Brain microvascular endothelial cell (primary cell): Measurements from ENCODE around the gene MAP4K3.

Source experiments
- DNase-seq: peaks from one replicate; pipeline ENCODE4 v3.0.0-alpha.2; 2020
- H3K27ac ChIP-seq: fragments of 250-450 bp; sonication (Bioruptor Pico); 2 replicates; pipeline ENCODE4 v1.5.1; 2020; ENCODE audit warnings: mild to moderate bottlenecking, moderate library complexity
- H3K27me3 ChIP-seq: fragments of 250-450 bp; sonication (Bioruptor Pico); replicated peaks from 2 replicates; pipeline ENCODE4 v1.5.1; 2020; ENCODE audit warnings: mild to moderate bottlenecking
- H3K36me3 ChIP-seq: fragments of 250-450 bp; sonication (Bioruptor Pico); replicated peaks from 2 replicates; pipeline ENCODE4 v1.5.1; 2020; ENCODE audit warnings: mild to moderate bottlenecking
- H3K4me3 ChIP-seq: 2 replicates; pipeline ENCODE4 v1.5.1; 2011; ENCODE audit warnings: low read depth, mild to moderate bottlenecking, control low read depth, low read length, moderate library complexity
- CTCF ChIP-seq: IDR thresholded peaks from 2 replicates; pipeline ENCODE4 v1.5.1; 2011; ENCODE audit warnings: low read depth, mild to moderate bottlenecking, moderate library complexity, low read length, control low read depth, inconsistent platforms; ENCODE audit errors: missing control alignments
- in situ Hi-C: cut with HindIII; loops from 2 replicates; pipeline ENCODE4 v1.10.0; 2017; ENCODE audit warnings: low sequenced_read_pairs, low pct_ligation_motif_present

The MAP4K3 gene

GRCh38 chr2:39281391-39281790 lies 155.7 kb downstream of the MAP4K3 start:
- no peak for TF ChIP-seq CTCF
- no peaks in the 10 kb centered on the region for H3K27me3 ChIP-seq
- no peak for DNase-seq
- no peak overlapping the region for H3K27ac ChIP-seq
- in situ Hi-C loops, result no loop called here
- H3K4me3 ChIP-seq, result no peak overlapping the region
- H3K36me3 ChIP-seq, result peaks cover 29% of the 10 kb centered on the region

GRCh38 chr2:39275016-39275415 lies 162.1 kb downstream of the MAP4K3 start:
- H3K27me3 ChIP-seq, result no peaks in the 10 kb centered on the region
- no peak for DNase-seq
- H3K27ac ChIP-seq, result no peak overlapping the region
- peaks cover 25% of the 10 kb centered on the region for H3K36me3 ChIP-seq
- H3K4me3 ChIP-seq, result no peak overlapping the region
- no peak for TF ChIP-seq CTCF
- in situ Hi-C loops, result no loop called here

- TF ChIP-seq CTCF, result no peak
Measured at GRCh38 chr2:39269941-39270340, 167.1 kb downstream of the MAP4K3 start.

GRCh38 chr2:39266916-39267434 lies 170.1 kb downstream of the MAP4K3 start:
- no peak for DNase-seq
- Histone ChIP-seq H3K4me3 (no peak overlapping the region), H3K27ac (no peak overlapping the region), H3K27me3 (no peaks in the 10 kb centered on the region), H3K36me3 (peaks cover 10% of the 10 kb centered on the region)
- in situ Hi-C loops, result no loop called here
- TF ChIP-seq CTCF, result no peak

More at GRCh38 chr2:39269941-39270340, 167.1 kb downstream of the MAP4K3 start:
- no peak overlapping the region for H3K27ac ChIP-seq
- H3K36me3 ChIP-seq, result peaks cover 8% of the 10 kb centered on the region
- no peak overlapping the region for H3K4me3 ChIP-seq
- in situ Hi-C loops, result no loop called here
- DNase-seq, result no peak
- no peaks in the 10 kb centered on the region for H3K27me3 ChIP-seq

GRCh38 chr2:39266139-39266805 lies 170.8 kb downstream of the MAP4K3 start:
- no peaks in the 10 kb centered on the region for H3K27me3 ChIP-seq
- TF ChIP-seq CTCF, result no peak
- H3K27ac ChIP-seq, result no peak overlapping the region
- in situ Hi-C loops, result no loop called here
- no peak for DNase-seq
- H3K36me3 ChIP-seq, result peaks cover 10% of the 10 kb centered on the region
- H3K4me3 ChIP-seq, result no peak overlapping the region

- no peak overlapping the region for H3K27ac ChIP-seq
- no peaks in the 10 kb centered on the region for H3K27me3 ChIP-seq
- no peak for TF ChIP-seq CTCF
- no peak for DNase-seq
- no peak overlapping the region for H3K4me3 ChIP-seq
- H3K36me3 ChIP-seq, result peaks cover 16% of the 10 kb centered on the region
- in situ Hi-C loops, result no loop called here
Measured at GRCh38 chr2:39265315-39265714, 171.8 kb downstream of the MAP4K3 start.
